ENCODE results near the gene ADPRHL1. TPM values are rescaled to one million over a fixed set of nuclear protein-coding genes. Genes with fewer than 3 reads are reported as not detected.

The ADPRHL1 gene
- total RNA-seq, 2 experiments from 2014 or later = 0.10 to 0.57 TPM

- Mint-ChIP-seq H3K9me3 (no peaks in the 10 kb centered on the region), H3K27me3 (ENCODE audit: low read depth) (no peaks in the 10 kb centered on the region), H3K4me3 (peak within 1 kb of the TSS; percentile 96), H3K4me1 (ENCODE audit: low read depth) (peaks cover 64% of the 10 kb centered on the region), H3K36me3 (ENCODE audit: low read depth) (peaks cover 9% of the 10 kb centered on the region), H3K27ac (peak within 1 kb of the TSS; percentile 85)
- DNase-seq = peak; percentile 70
- CTCF ChIA-PET = interaction anchor here (2.0 kb wide), 1 partner anchor 13 kb away, joined by 5 read pairs; no protein-coding TSS in a partner anchor
- intact Hi-C loops (cut with micrococcal nuclease) = loop anchor here (1.0 to 10.0 kb wide), 6 partner anchors 94 to 634 kb away; partner anchors contain the start of genes CUL4A, LAMP1 and TFDP1
These were observed 37.5 kb upstream of the ADPRHL1 start, which contains the start of gene DCUN1D2 for GRCh38 chr13:113490496-113491417. TSS of gene DCUN1D2 (minus strand) at chr13:113490711. CDS start at chr13:113490669, 42 bp downstream.

GRCh38 chr13:113489549-113490495, 36.5 kb upstream of the ADPRHL1 start:
- peaks cover 58% of the 10 kb centered on the region for H3K4me1 Mint-ChIP-seq (ENCODE audit: low read depth)
- peaks cover 4% of the 10 kb centered on the region for H3K36me3 Mint-ChIP-seq (ENCODE audit: low read depth)
- DNase-seq = peak; percentile 60
- H3K9me3 Mint-ChIP-seq = no peaks in the 10 kb centered on the region
- H3K4me3 Mint-ChIP-seq = peak overlapping the region; percentile 96
- no peaks in the 10 kb centered on the region for H3K27me3 Mint-ChIP-seq (ENCODE audit: low read depth)
- CTCF ChIA-PET = interaction anchor here (1.1 to 2.0 kb wide), 2 partner anchors 12 to 14 kb away, joined by 3 to 5 read pairs; no protein-coding TSS in a partner anchor
- peak overlapping the region; percentile 85 for H3K27ac Mint-ChIP-seq
- intact Hi-C loops (cut with micrococcal nuclease) = loop anchor here (1.0 to 10.0 kb wide), 6 partner anchors 94 to 635 kb away; partner anchors contain the start of genes CUL4A, LAMP1 and TFDP1

- Mint-ChIP-seq H3K9me3 (no peaks in the 10 kb centered on the region), H3K36me3 (ENCODE audit: low read depth) (peaks cover 4% of the 10 kb centered on the region), H3K4me1 (ENCODE audit: low read depth) (peaks cover 55% of the 10 kb centered on the region), H3K4me3 (peak overlapping the region; percentile 96), H3K27me3 (ENCODE audit: low read depth) (no peaks in the 10 kb centered on the region), H3K27ac (no peak overlapping the region)
- CTCF ChIA-PET = interaction anchor here (1.1 to 2.0 kb wide), 2 partner anchors 11 to 14 kb away, joined by 3 to 5 read pairs; no protein-coding TSS in a partner anchor
- intact Hi-C loops (cut with micrococcal nuclease) = no loop called here
- DNase-seq = no peak
These were observed 35.9 kb upstream of the ADPRHL1 start for GRCh38 chr13:113489171-113489548.

- CTCF ChIA-PET = interaction anchor here (0.7 to 2.0 kb wide), 4 partner anchors 10 to 74 kb away, joined by 3 to 5 read pairs (median 3); no protein-coding TSS in a partner anchor
- Mint-ChIP-seq H3K9me3 (no peaks in the 10 kb centered on the region), H3K27me3 (ENCODE audit: low read depth) (no peaks in the 10 kb centered on the region), H3K4me1 (ENCODE audit: low read depth) (peaks cover 48% of the 10 kb centered on the region), H3K36me3 (ENCODE audit: low read depth) (peaks cover 6% of the 10 kb centered on the region), H3K27ac (no peak overlapping the region), H3K4me3 (peak overlapping the region; percentile 7)
- DNase-seq = no peak
- intact Hi-C loops (cut with micrococcal nuclease) = no loop called here
These were observed 35.0 kb upstream of the ADPRHL1 start for GRCh38 chr13:113488283-113488682.

- Mint-ChIP-seq H3K4me3 (no peak overlapping the region), H3K36me3 (ENCODE audit: low read depth) (peaks cover 6% of the 10 kb centered on the region), H3K27me3 (ENCODE audit: low read depth) (no peaks in the 10 kb centered on the region), H3K9me3 (no peaks in the 10 kb centered on the region), H3K27ac (no peak overlapping the region), H3K4me1 (ENCODE audit: low read depth) (peaks cover 34% of the 10 kb centered on the region)
- CTCF ChIA-PET = interaction anchor here (0.6 kb wide), 1 partner anchor 43 kb away, joined by 3 read pairs; no protein-coding TSS in a partner anchor
- intact Hi-C loops (cut with micrococcal nuclease) = no loop called here
- no peak for DNase-seq
These were observed 33.4 kb upstream of the ADPRHL1 start for GRCh38 chr13:113486698-113487097.

GRCh38 chr13:113485545-113485944, 32.3 kb upstream of the ADPRHL1 start:
- Mint-ChIP-seq H3K9me3 (no peaks in the 10 kb centered on the region), H3K27ac (no peak overlapping the region), H3K27me3 (ENCODE audit: low read depth) (no peaks in the 10 kb centered on the region), H3K4me1 (ENCODE audit: low read depth) (peaks cover 33% of the 10 kb centered on the region), H3K36me3 (ENCODE audit: low read depth) (peaks cover 6% of the 10 kb centered on the region), H3K4me3 (no peak overlapping the region)
- CTCF ChIA-PET = interaction anchor here (0.6 kb wide), 2 partner anchors 186 to 188 kb away, joined by 3 to 4 read pairs; no protein-coding TSS in a partner anchor
- no peak for DNase-seq
- intact Hi-C loops (cut with micrococcal nuclease) = no loop called here

- Mint-ChIP-seq H3K9me3 (no peaks in the 10 kb centered on the region), H3K36me3 (ENCODE audit: low read depth) (peaks cover 8% of the 10 kb centered on the region), H3K4me1 (ENCODE audit: low read depth) (peaks cover 20% of the 10 kb centered on the region), H3K27ac (no peak overlapping the region), H3K4me3 (no peak overlapping the region), H3K27me3 (ENCODE audit: low read depth) (no peaks in the 10 kb centered on the region)
- DNase-seq = no peak
- CTCF ChIA-PET = no interaction called here
- intact Hi-C loops (cut with micrococcal nuclease) = no loop called here
These were observed 30.4 kb upstream of the ADPRHL1 start for GRCh38 chr13:113483504-113484293.

GRCh38 chr13:113483081-113483480, 29.8 kb upstream of the ADPRHL1 start:
- DNase-seq = no peak
- Mint-ChIP-seq H3K27ac (no peak overlapping the region), H3K27me3 (ENCODE audit: low read depth) (no peaks in the 10 kb centered on the region), H3K4me3 (no peak overlapping the region), H3K9me3 (no peaks in the 10 kb centered on the region), H3K36me3 (ENCODE audit: low read depth) (peaks cover 8% of the 10 kb centered on the region), H3K4me1 (ENCODE audit: low read depth) (peaks cover 14% of the 10 kb centered on the region)
- CTCF ChIA-PET = no interaction called here
- intact Hi-C loops (cut with micrococcal nuclease) = no loop called here

- H3K4me1 Mint-ChIP-seq (ENCODE audit: low read depth) = peaks cover 2% of the 10 kb centered on the region
- H3K27ac Mint-ChIP-seq = no peak overlapping the region
- H3K36me3 Mint-ChIP-seq (ENCODE audit: low read depth) = peaks cover 11% of the 10 kb centered on the region
- H3K9me3 Mint-ChIP-seq = no peaks in the 10 kb centered on the region
- DNase-seq = no peak
- H3K4me3 Mint-ChIP-seq = no peak overlapping the region
- CTCF ChIA-PET = no interaction called here
- H3K27me3 Mint-ChIP-seq (ENCODE audit: low read depth) = no peaks in the 10 kb centered on the region
- intact Hi-C loops (cut with micrococcal nuclease) = no loop called here
These were observed 25.9 kb upstream of the ADPRHL1 start for GRCh38 chr13:113479179-113479578.

- CTCF ChIA-PET = interaction anchor here (1.6 kb wide), 1 partner anchor 12 kb away, joined by 5 read pairs; no protein-coding TSS in a partner anchor
- H3K4me1 Mint-ChIP-seq (ENCODE audit: low read depth) = no peaks in the 10 kb centered on the region
- intact Hi-C loops (cut with micrococcal nuclease) = no loop called here
- no peak for DNase-seq
- H3K27me3 Mint-ChIP-seq (ENCODE audit: low read depth) = no peaks in the 10 kb centered on the region
- no peaks in the 10 kb centered on the region for H3K9me3 Mint-ChIP-seq
- H3K36me3 Mint-ChIP-seq (ENCODE audit: low read depth) = peaks cover 13% of the 10 kb centered on the region
- H3K4me3 Mint-ChIP-seq = no peak overlapping the region
- H3K27ac Mint-ChIP-seq = no peak overlapping the region
These were observed 24.4 kb upstream of the ADPRHL1 start for GRCh38 chr13:113477724-113478123.

GRCh38 chr13:113476811-113477210, 23.5 kb upstream of the ADPRHL1 start:
- Mint-ChIP-seq H3K36me3 (ENCODE audit: low read depth) (peaks cover 15% of the 10 kb centered on the region), H3K9me3 (no peaks in the 10 kb centered on the region), H3K27ac (no peak overlapping the region), H3K4me1 (ENCODE audit: low read depth) (no peaks in the 10 kb centered on the region), H3K27me3 (ENCODE audit: low read depth) (no peaks in the 10 kb centered on the region), H3K4me3 (no peak overlapping the region)
- intact Hi-C loops (cut with micrococcal nuclease) = no loop called here
- CTCF ChIA-PET = no interaction called here
- DNase-seq = no peak
